Measurements from ENCODE around the gene FARP1.

DNA sequence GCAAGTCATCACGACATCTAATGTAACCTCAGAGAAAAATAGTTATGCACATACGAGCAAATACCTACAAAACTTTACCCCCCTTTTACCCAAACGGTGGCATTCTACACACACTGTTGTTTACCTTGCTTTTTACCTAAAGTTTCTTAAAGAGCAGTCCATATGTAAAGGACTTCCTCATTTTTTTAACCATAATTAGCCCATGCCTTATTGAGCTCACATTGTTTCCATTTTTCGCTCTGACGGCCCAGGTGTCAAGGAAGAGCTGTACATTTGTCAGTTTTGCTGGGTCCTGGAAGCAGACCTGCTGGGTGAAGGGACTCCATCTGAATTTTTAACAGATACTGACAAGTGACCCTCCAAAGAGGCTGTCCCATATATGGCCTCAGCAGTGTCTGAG, 344.6 kb downstream of the FARP1 start:
- TF ChIP-seq CTCF (IDR thresholded peaks at IDR 0.05) (no peak), POLR2A (IDR thresholded peaks at IDR 0.05) (no peak)
